ENCODE measurements around the gene SYT9. TPM values are rescaled to one million over a fixed set of nuclear protein-coding genes. Genes with fewer than 3 reads are reported as not detected.

SYT9 gene
- total RNA-seq, 2 donors from 2014 or later: 0.64 to 2.2 TPM

- Histone ChIP-seq H3K4me1 (replicated peaks) (peaks cover 6% of the 10 kb centered on the region), H3K27me3 (replicated peaks; ENCODE audit: insufficient read depth) (no peaks in the 10 kb centered on the region), H3K27ac (no peak overlapping the region), H3K4me3 (no peak overlapping the region), H3K9me3 (no peaks in the 10 kb centered on the region), H3K36me3 (no peaks in the 10 kb centered on the region)
- DNase-seq (ENCODE audit: low spot score): no peak
- WGBS: 39% methylated on average over 1 of the region's 1 CpG
- TF ChIP-seq POLR2A (IDR thresholded peaks at IDR 0.05): no peak
- no peak for TF ChIP-seq POLR2AphosphoS5 (IDR thresholded peaks at IDR 0.05)
- no peak for TF ChIP-seq CTCF (IDR thresholded peaks at IDR 0.05)
- intact Hi-C loops (cut with DNase I): no loop called here
These were observed 237.0 kb downstream of the SYT9 start for GRCh38 chr11:7488681-7489080.

- intact Hi-C loops (cut with DNase I): no loop called here
These were observed 237.7 kb downstream of the SYT9 start for GRCh38 chr11:7489376-7489775.

GRCh38 chr11:7490054-7490453 is 238.3 kb downstream of the SYT9 start:
- DNase-seq (ENCODE audit: low spot score): no peak
- Histone ChIP-seq H3K4me1 (replicated peaks) (peaks cover 6% of the 10 kb centered on the region), H3K9me3 (no peaks in the 10 kb centered on the region), H3K27me3 (replicated peaks; ENCODE audit: insufficient read depth) (no peaks in the 10 kb centered on the region), H3K27ac (no peak overlapping the region), H3K36me3 (no peaks in the 10 kb centered on the region), H3K4me3 (no peak overlapping the region)
- intact Hi-C loops (cut with DNase I): no loop called here
- 79% methylated on average over 4 of the region's 4 CpGs for WGBS
- TF ChIP-seq POLR2AphosphoS5 (IDR thresholded peaks at IDR 0.05): no peak
- TF ChIP-seq CTCF (IDR thresholded peaks at IDR 0.05): no peak
- TF ChIP-seq POLR2A (IDR thresholded peaks at IDR 0.05): no peak

More at GRCh38 chr11:7489376-7489775, 237.7 kb downstream of the SYT9 start:
- no peak for TF ChIP-seq POLR2AphosphoS5 (IDR thresholded peaks at IDR 0.05)
- no peak for TF ChIP-seq CTCF (IDR thresholded peaks at IDR 0.05)
- no peak for TF ChIP-seq POLR2A (IDR thresholded peaks at IDR 0.05)
- no peaks in the 10 kb centered on the region for H3K27me3 ChIP-seq (replicated peaks; ENCODE audit: insufficient read depth)
- H3K27ac ChIP-seq: no peak overlapping the region
- DNase-seq (ENCODE audit: low spot score): no peak
- H3K4me1 ChIP-seq (replicated peaks): peaks cover 6% of the 10 kb centered on the region
- H3K36me3 ChIP-seq: no peaks in the 10 kb centered on the region
- no peak overlapping the region for H3K4me3 ChIP-seq
- H3K9me3 ChIP-seq: no peaks in the 10 kb centered on the region
- WGBS: 94% methylated on average over 2 of the region's 2 CpGs

GRCh38 chr11:7490535-7490934 is 238.8 kb downstream of the SYT9 start:
- Histone ChIP-seq H3K9me3 (no peaks in the 10 kb centered on the region), H3K27ac (no peak overlapping the region), H3K4me3 (no peak overlapping the region), H3K4me1 (replicated peaks) (peaks cover 6% of the 10 kb centered on the region), H3K36me3 (no peaks in the 10 kb centered on the region), H3K27me3 (replicated peaks; ENCODE audit: insufficient read depth) (no peaks in the 10 kb centered on the region)
- 92% methylated on average over 1 of the region's 1 CpG for WGBS
- DNase-seq (ENCODE audit: low spot score): no peak
- intact Hi-C loops (cut with DNase I): no loop called here
- no peak for TF ChIP-seq POLR2AphosphoS5 (IDR thresholded peaks at IDR 0.05)
- TF ChIP-seq CTCF (IDR thresholded peaks at IDR 0.05): no peak
- TF ChIP-seq POLR2A (IDR thresholded peaks at IDR 0.05): no peak

- no peak for TF ChIP-seq POLR2A (IDR thresholded peaks at IDR 0.05)
- TF ChIP-seq POLR2AphosphoS5 (IDR thresholded peaks at IDR 0.05): no peak
- no peak for TF ChIP-seq CTCF (IDR thresholded peaks at IDR 0.05)
- H3K4me1 ChIP-seq (replicated peaks): peaks cover 3% of the 10 kb centered on the region
- H3K4me3 ChIP-seq: no peak overlapping the region
- no peak for DNase-seq (ENCODE audit: low spot score)
- intact Hi-C loops (cut with DNase I): no loop called here
- no peaks in the 10 kb centered on the region for H3K9me3 ChIP-seq
- no peak overlapping the region for H3K27ac ChIP-seq
- H3K36me3 ChIP-seq: no peaks in the 10 kb centered on the region
- WGBS: 80% methylated on average over 1 of the region's 1 CpG
- H3K27me3 ChIP-seq (replicated peaks; ENCODE audit: insufficient read depth): no peaks in the 10 kb centered on the region
These were observed 240.5 kb downstream of the SYT9 start for GRCh38 chr11:7492253-7492652.

Data from prostate gland (tissue), 2 donors.